NCI-H2196 treated with DMSO at 0.1 percent for 48 hours (cell line): Measurements from ENCODE around the gene LYPD1.

Source experiments
- DNase-seq: peaks from one replicate; lab custom pipeline; 2025; ENCODE audit not compliant: unreplicated experiment; lab: John Stamatoyannopoulos, UW

Gene LYPD1

GRCh38 chr2:132599556-132599955 lies 70.4 kb downstream of the LYPD1 start:
- no peak for DNase-seq

- DNase-seq: no peak
Measured at GRCh38 chr2:132598536-132598935, 71.5 kb downstream of the LYPD1 start.

GRCh38 chr2:132597831-132598230 lies 72.2 kb downstream of the LYPD1 start:
- DNase-seq: no peak

GRCh38 chr2:132597166-132597565 lies 72.8 kb downstream of the LYPD1 start:
- no peak for DNase-seq

- no peak for DNase-seq
Measured at GRCh38 chr2:132595693-132596092, 74.3 kb downstream of the LYPD1 start.

GRCh38 chr2:132595186-132595585 lies 74.8 kb downstream of the LYPD1 start:
- DNase-seq: no peak
